Choroid plexus epithelial cell (primary cell): ENCODE results near the gene COL4A1.
A peak's percentile ranks its signal among the peaks of the same experiment; 100 is the strongest.

ENCODE experiments used
- DNase-seq: peaks from one replicate; pipeline ENCODE4 v3.0.0-alpha.2; 2010; ENCODE audit warnings: low read depth
- H3K4me3 ChIP-seq: 2 replicates; pipeline ENCODE4 v1.5.1; 2011; ENCODE audit warnings: low read depth, mild to moderate bottlenecking, control low read depth, low read length, moderate library complexity
- CTCF ChIP-seq: conservative IDR thresholded peaks from 2 replicates; pipeline ENCODE4 v1.5.1; 2011; ENCODE audit warnings: low read depth, mild to moderate bottlenecking, control low read depth, inconsistent platforms, low read length, moderate library complexity

COL4A1 gene

GRCh38 chr13:110303644-110304043 is 3.3 kb downstream of the COL4A1 start:
- no peak for TF ChIP-seq CTCF
- peak overlapping the region; percentile 8 for H3K4me3 ChIP-seq
- no peak for DNase-seq

- DNase-seq: no peak
- no peak for TF ChIP-seq CTCF
Observed at GRCh38 chr13:110302997-110303396, 4.0 kb downstream of the COL4A1 start.

GRCh38 chr13:110301606-110302553 is 5.1 kb downstream of the COL4A1 start:
- TF ChIP-seq CTCF: no peak
- peak overlapping the region; percentile 2 for H3K4me3 ChIP-seq
- DNase-seq: peak; percentile 89

More at GRCh38 chr13:110302997-110303396, 4.0 kb downstream of the COL4A1 start:
- no peak overlapping the region for H3K4me3 ChIP-seq

GRCh38 chr13:110301083-110301482 is 5.9 kb downstream of the COL4A1 start:
- no peak overlapping the region for H3K4me3 ChIP-seq
- no peak for DNase-seq
- TF ChIP-seq CTCF: no peak

GRCh38 chr13:110300090-110300815 is 6.7 kb downstream of the COL4A1 start:
- DNase-seq: no peak
- no peak overlapping the region for H3K4me3 ChIP-seq
- TF ChIP-seq CTCF: no peak

- no peak for TF ChIP-seq CTCF
- H3K4me3 ChIP-seq: no peak overlapping the region
- no peak for DNase-seq
Observed at GRCh38 chr13:110299283-110299840, 7.6 kb downstream of the COL4A1 start.
